ENCODE results near the gene LGALS3.

DNA sequence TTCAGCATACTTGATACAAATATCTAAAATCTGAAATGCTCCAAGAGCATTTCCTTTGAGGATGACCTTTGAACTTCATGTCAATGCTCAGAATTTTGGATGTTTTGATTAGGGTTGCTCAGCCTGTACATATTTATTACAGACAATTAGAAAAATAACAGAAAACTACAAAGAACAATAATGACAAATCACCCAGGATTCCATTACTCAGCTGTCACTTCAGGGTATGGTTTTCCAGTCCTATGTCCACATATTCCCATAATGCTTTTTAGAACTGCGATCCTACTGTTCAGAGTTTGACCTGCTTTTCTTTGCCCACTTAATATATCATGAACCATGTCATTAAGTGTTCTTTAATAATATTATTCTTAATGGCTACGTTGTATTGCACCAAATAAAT lies 51.0 kb downstream of the LGALS3 start:
- no peak for TF ChIP-seq CTCF (tag by site-specific recombination; IDR thresholded peaks at IDR 0.05)
- TF ChIP-seq, protein P1, sequence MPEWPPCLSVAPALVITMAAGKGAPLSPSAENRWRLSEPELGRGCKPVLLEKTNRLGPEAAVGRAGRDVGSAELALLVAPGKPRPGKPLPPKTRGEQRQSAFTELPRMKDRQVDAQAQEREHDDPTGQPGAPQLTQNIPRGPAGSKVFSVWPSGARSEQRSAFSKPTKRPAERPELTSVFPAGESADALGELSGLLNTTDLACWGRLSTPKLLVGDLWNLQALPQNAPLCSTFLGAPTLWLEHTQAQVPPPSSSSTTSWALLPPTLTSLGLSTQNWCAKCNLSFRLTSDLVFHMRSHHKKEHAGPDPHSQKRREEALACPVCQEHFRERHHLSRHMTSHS (tag by site-specific recombination; IDR thresholded peaks at IDR 0.05) = no peak
- no peak for TF ChIP-seq PBX3 (CRISPR knock-in tag; IDR thresholded peaks at IDR 0.05)
- TF ChIP-seq MEIS1 (CRISPR knock-in tag; IDR thresholded peaks at IDR 0.05; ENCODE audit: borderline replicate concordance) = no peak
- TF ChIP-seq PATZ1 (tag by site-specific recombination; IDR thresholded peaks at IDR 0.05) = no peak
- TF ChIP-seq HIC1 (tag by site-specific recombination; IDR thresholded peaks at IDR 0.05) = no peak
- TF ChIP-seq ZNF549 (tag by site-specific recombination; IDR thresholded peaks at IDR 0.05) = no peak
- TF ChIP-seq SCRT2 (tag by site-specific recombination; IDR thresholded peaks at IDR 0.05) = no peak
- TF ChIP-seq ZNF140 (tag by site-specific recombination; IDR thresholded peaks at IDR 0.05) = no peak
- TF ChIP-seq ZNF521 (tag by site-specific recombination; IDR thresholded peaks at IDR 0.05) = no peak
- TF ChIP-seq ZNF239 (tag by site-specific recombination; IDR thresholded peaks at IDR 0.05) = no peak

Data from HEK293 (cell line).